Left hindlimb (tissue), 1 donor: ENCODE results near the gene SLC25A29.
"Not testable (repeated sequence)": the region's sequence is repeated elsewhere in the genome, so short reads cannot be mapped to it uniquely, and the experiment has no call there.

ENCODE experiments used
- DNase-seq: peaks from one replicate; pipeline ENCODE4 v3.0.0-alpha.2; 2018

The SLC25A29 gene

GRCh38 chr14:100306101-100306997 lies at the start of gene SLC25A29:
SLC25A29 (minus strand) TSS chr14:100306444; CDS start chr14:100306232, 212 bp downstream.
- peak; percentile 87 for DNase-seq

- no peak for DNase-seq
Measured at GRCh38 chr14:100350986-100351385, 44.7 kb upstream of the SLC25A29 start.

GRCh38 chr14:100350276-100350926 lies 44.2 kb upstream of the SLC25A29 start:
- no peak for DNase-seq

GRCh38 chr14:100348784-100349685 lies 42.8 kb upstream of the SLC25A29 start:
- no peak for DNase-seq

GRCh38 chr14:100348253-100348729 lies 42.0 kb upstream of the SLC25A29 start:
- DNase-seq: no peak

- no peak for DNase-seq
Measured at GRCh38 chr14:100346306-100347091, 40.3 kb upstream of the SLC25A29 start.

- DNase-seq: no peak
Measured at GRCh38 chr14:100345711-100346110, 39.5 kb upstream of the SLC25A29 start.

- DNase-seq: not testable (repeated sequence)
Measured at GRCh38 chr14:100344657-100345056, 38.4 kb upstream of the SLC25A29 start.

GRCh38 chr14:100342826-100343225 lies 36.6 kb upstream of the SLC25A29 start:
- not testable (repeated sequence) for DNase-seq

- DNase-seq: no peak
Measured at GRCh38 chr14:100342195-100342594, 36.0 kb upstream of the SLC25A29 start.

- DNase-seq: no peak
Measured at GRCh38 chr14:100341301-100342031, 35.2 kb upstream of the SLC25A29 start.

GRCh38 chr14:100340423-100340813 lies 34.2 kb upstream of the SLC25A29 start:
- no peak for DNase-seq

- DNase-seq: no peak
Measured at GRCh38 chr14:100339766-100340422, 33.6 kb upstream of the SLC25A29 start.

GRCh38 chr14:100336618-100337530 lies 30.6 kb upstream of the SLC25A29 start:
- DNase-seq: no peak

GRCh38 chr14:100334904-100335303 lies 28.7 kb upstream of the SLC25A29 start:
- no peak for DNase-seq

- no peak for DNase-seq
Measured at GRCh38 chr14:100333827-100334226, 27.6 kb upstream of the SLC25A29 start.

- no peak for DNase-seq
Measured at GRCh38 chr14:100333311-100333710, 27.1 kb upstream of the SLC25A29 start.

GRCh38 chr14:100332797-100333196 lies 26.6 kb upstream of the SLC25A29 start:
- DNase-seq: no peak

- no peak for DNase-seq
Measured at GRCh38 chr14:100332071-100332639, 25.9 kb upstream of the SLC25A29 start.
